ENCODE results near the gene EDAR. TPM values are rescaled to one million over a fixed set of nuclear protein-coding genes. Genes with fewer than 3 reads are reported as not detected.

The EDAR gene
- total RNA-seq, 1 experiment from 2014 or later, result 0.15 TPM

- no peaks in the 10 kb centered on the region for H3K4me1 ChIP-seq (ENCODE audit: control insufficient read depth in 1 of 2, insufficient read depth in 2 of 2, low read length in 2 of 2)
- DNase-seq (ENCODE audit: low read depth, low spot score) (no peak), ATAC-seq (no peak)
- H3K36me3 ChIP-seq (ENCODE audit: control insufficient read depth in 1 of 2, insufficient read depth in 2 of 2, low read length in 2 of 2), result no peaks in the 10 kb centered on the region
- no peaks in the 10 kb centered on the region for H3K9me2 ChIP-seq (ENCODE audit: insufficient read depth)
- intact Hi-C loops (cut with micrococcal nuclease), result no loop called here
- ChIA-PET RAD21 (ENCODE audit: low non-redundant PET in 1 of 2, low total read pairs in 2 of 2, uncharacterized antibody in 2 of 2, unreplicated experiment in 2 of 2) (no interaction called here), POLR2A (no interaction called here), CTCF (no interaction called here)
- H3K9me3 ChIP-seq (ENCODE audit: control insufficient read depth in 1 of 2, insufficient read depth in 1 of 2, low read depth in 1 of 2, low read length in 2 of 2), result no peaks in the 10 kb centered on the region; a peak in 1 of 4 replicates
- no peaks in the 10 kb centered on the region for H3K27me3 ChIP-seq (ENCODE audit: insufficient read depth, low read length)
- no peak overlapping the region for H3K4me3 ChIP-seq (replicated peaks in 1 of 2; ENCODE audit: low read depth in 1 of 2, low read length in 2 of 2)
- no peaks in the 10 kb centered on the region for H4K20me1 ChIP-seq (ENCODE audit: insufficient read depth)
- no peak overlapping the region for H3K9ac ChIP-seq (ENCODE audit: low read length)
- H3K79me2 ChIP-seq (ENCODE audit: insufficient read depth, low read length), result no peaks in the 10 kb centered on the region
- no peak for TF ChIP-seq FOSL1 (IDR thresholded peaks at IDR 0.05; ENCODE audit: low read depth)
- TF ChIP-seq ZNF274 (IDR thresholded peaks at IDR 0.05; ENCODE audit: low read depth, low read length), result no peak
- no peak for TF ChIP-seq REST (IDR thresholded peaks at IDR 0.05; ENCODE audit: low read depth)
- no peak for TF ChIP-seq EZH2 (IDR thresholded peaks at IDR 0.05)
- no peak for TF ChIP-seq CEBPB (IDR thresholded peaks at IDR 0.05; ENCODE audit: low read depth)
- TF ChIP-seq, protein P1, sequence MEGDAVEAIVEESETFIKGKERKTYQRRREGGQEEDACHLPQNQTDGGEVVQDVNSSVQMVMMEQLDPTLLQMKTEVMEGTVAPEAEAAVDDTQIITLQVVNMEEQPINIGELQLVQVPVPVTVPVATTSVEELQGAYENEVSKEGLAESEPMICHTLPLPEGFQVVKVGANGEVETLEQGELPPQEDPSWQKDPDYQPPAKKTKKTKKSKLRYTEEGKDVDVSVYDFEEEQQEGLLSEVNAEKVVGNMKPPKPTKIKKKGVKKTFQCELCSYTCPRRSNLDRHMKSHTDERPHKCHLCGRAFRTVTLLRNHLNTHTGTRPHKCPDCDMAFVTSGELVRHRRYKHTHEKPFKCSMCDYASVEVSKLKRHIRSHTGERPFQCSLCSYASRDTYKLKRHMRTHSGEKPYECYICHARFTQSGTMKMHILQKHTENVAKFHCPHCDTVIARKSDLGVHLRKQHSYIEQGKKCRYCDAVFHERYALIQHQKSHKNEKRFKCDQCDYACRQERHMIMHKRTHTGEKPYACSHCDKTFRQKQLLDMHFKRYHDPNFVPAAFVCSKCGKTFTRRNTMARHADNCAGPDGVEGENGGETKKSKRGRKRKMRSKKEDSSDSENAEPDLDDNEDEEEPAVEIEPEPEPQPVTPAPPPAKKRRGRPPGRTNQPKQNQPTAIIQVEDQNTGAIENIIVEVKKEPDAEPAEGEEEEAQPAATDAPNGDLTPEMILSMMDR (IDR thresholded peaks at IDR 0.05 in 2 of 3, conservative IDR thresholded peaks at IDR 0.05 in 1 of 3; ENCODE audit: borderline replicate concordance in 1 of 3, insufficient read depth in 1 of 3, low read depth in 2 of 3, low read length in 2 of 3), result no peak
- no peak for TF ChIP-seq YY1 (IDR thresholded peaks at IDR 0.05; ENCODE audit: extremely low read depth, insufficient replicate concordance, low read depth, low read length)
- TF ChIP-seq SRF (IDR thresholded peaks at IDR 0.05; ENCODE audit: low read depth), result no peak
- TF ChIP-seq POLR2AphosphoS5 (IDR thresholded peaks at IDR 0.05; ENCODE audit: low read depth, low read length), result no peak
- no peak for TF ChIP-seq TCF7L2 (IDR thresholded peaks at IDR 0.05; ENCODE audit: borderline replicate concordance, extremely low read depth, insufficient read depth, insufficient read length)
- TF ChIP-seq POLR2A (IDR thresholded peaks at IDR 0.05; ENCODE audit: borderline replicate concordance, extremely low read depth, insufficient read depth, insufficient read length), result no peak
- no peak for TF ChIP-seq JUND (IDR thresholded peaks at IDR 0.05)
- no peak for TF ChIP-seq ZBTB33 (IDR thresholded peaks at IDR 0.05; ENCODE audit: extremely low read depth, insufficient replicate concordance, low read length)
- TF ChIP-seq ZFX (IDR thresholded peaks at IDR 0.05), result no peak
- TF ChIP-seq RAD21 (IDR thresholded peaks at IDR 0.05; ENCODE audit: low read depth), result no peak
- TF ChIP-seq EZH2phosphoT487 (IDR thresholded peaks at IDR 0.05; ENCODE audit: borderline replicate concordance), result no peak
- TF ChIP-seq ELF1 (IDR thresholded peaks at IDR 0.05; ENCODE audit: borderline replicate concordance, low read depth), result no peak
- TF ChIP-seq SP1 (IDR thresholded peaks at IDR 0.05; ENCODE audit: low read depth), result no peak
- TF ChIP-seq SIN3A (IDR thresholded peaks at IDR 0.05; ENCODE audit: low read depth), result no peak
- TF ChIP-seq CBX3 (IDR thresholded peaks at IDR 0.05; ENCODE audit: low read depth), result no peak
- no peak overlapping the region for H2AFZ ChIP-seq (ENCODE audit: low read depth, low read length, poor library complexity, severe bottlenecking)
- no peak overlapping the region for H3K27ac ChIP-seq (ENCODE audit: low read depth, low read length)
- no TSS peak for BruUV-seq (replicated peaks)
- H3K4me2 ChIP-seq (ENCODE audit: low read length), result no peak overlapping the region
Observed at GRCh38 chr2:108950369-108951135, 38.5 kb downstream of the EDAR start.
